Measurements from ENCODE around the gene RNF125. TPM values are rescaled to one million over a fixed set of nuclear protein-coding genes. Genes with fewer than 3 reads are reported as not detected.
A peak's percentile ranks its signal among the peaks of the same experiment; 100 is the strongest.

RNF125 gene
- total and polyA plus RNA-seq, 9 of the 15 experiments (the other 6 are each of a cell fraction or from before 2014, with no cell fraction given): 0.01 to 0.29 (median 0.07) TPM; not detected in 1

DNA sequence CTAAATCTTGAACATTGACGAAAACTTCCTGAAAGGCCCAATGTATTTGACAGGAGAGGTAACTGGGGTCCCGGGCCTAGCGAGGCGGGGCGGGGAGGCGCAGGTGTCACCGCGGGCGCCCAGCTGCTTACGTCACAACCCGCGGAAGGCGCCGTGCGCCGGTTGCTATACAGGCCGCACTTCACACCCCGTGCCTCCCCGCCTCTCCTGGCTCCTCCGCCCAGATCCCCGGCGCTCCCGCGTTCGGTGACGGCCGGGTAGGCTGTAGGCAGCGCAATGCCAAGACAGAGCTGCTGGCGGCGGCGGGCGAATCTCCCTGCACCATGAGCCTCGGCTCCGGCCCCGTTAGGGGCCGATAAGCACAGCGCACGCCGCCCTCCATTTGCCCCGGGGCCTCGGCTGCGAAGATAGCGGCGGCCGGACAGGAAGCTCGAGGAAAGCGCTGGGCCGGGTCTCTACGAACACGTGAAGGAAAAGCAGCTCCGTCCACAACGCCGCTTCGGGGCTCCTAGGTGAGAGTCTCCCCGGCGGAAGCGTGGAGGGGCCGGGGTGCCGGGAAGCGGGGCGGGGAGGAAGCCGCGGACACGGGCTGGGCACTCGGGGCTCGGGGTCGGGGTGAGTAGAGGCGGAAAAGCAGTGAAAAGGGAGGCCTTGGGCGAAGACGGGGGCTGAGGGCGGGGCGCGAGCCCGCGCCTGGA lies 73.2 kb downstream of the RNF125 start, which contains the start of gene RNF138 (continued):
- TF ChIP-seq, protein P1, sequence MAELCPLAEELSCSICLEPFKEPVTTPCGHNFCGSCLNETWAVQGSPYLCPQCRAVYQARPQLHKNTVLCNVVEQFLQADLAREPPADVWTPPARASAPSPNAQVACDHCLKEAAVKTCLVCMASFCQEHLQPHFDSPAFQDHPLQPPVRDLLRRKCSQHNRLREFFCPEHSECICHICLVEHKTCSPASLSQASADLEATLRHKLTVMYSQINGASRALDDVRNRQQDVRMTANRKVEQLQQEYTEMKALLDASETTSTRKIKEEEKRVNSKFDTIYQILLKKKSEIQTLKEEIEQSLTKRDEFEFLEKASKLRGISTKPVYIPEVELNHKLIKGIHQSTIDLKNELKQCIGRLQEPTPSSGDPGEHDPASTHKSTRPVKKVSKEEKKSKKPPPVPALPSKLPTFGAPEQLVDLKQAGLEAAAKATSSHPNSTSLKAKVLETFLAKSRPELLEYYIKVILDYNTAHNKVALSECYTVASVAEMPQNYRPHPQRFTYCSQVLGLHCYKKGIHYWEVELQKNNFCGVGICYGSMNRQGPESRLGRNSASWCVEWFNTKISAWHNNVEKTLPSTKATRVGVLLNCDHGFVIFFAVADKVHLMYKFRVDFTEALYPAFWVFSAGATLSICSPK (IDR thresholded peaks at IDR 0.05; ENCODE audit: borderline replicate concordance): no peak
- TF ChIP-seq, protein P2, sequence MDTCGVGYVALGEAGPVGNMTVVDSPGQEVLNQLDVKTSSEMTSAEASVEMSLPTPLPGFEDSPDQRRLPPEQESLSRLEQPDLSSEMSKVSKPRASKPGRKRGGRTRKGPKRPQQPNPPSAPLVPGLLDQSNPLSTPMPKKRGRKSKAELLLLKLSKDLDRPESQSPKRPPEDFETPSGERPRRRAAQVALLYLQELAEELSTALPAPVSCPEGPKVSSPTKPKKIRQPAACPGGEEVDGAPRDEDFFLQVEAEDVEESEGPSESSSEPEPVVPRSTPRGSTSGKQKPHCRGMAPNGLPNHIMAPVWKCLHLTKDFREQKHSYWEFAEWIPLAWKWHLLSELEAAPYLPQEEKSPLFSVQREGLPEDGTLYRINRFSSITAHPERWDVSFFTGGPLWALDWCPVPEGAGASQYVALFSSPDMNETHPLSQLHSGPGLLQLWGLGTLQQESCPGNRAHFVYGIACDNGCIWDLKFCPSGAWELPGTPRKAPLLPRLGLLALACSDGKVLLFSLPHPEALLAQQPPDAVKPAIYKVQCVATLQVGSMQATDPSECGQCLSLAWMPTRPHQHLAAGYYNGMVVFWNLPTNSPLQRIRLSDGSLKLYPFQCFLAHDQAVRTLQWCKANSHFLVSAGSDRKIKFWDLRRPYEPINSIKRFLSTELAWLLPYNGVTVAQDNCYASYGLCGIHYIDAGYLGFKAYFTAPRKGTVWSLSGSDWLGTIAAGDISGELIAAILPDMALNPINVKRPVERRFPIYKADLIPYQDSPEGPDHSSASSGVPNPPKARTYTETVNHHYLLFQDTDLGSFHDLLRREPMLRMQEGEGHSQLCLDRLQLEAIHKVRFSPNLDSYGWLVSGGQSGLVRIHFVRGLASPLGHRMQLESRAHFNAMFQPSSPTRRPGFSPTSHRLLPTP (IDR thresholded peaks at IDR 0.05; ENCODE audit: borderline replicate concordance, extremely low read depth, insufficient read length): no peak
- TF ChIP-seq NCOA4 (IDR thresholded peaks at IDR 0.05; ENCODE audit: partially characterized antibody) (no peak), SMARCB1 (IDR thresholded peaks at IDR 0.05; ENCODE audit: insufficient read length, low read depth) (no peak), CHD2 (IDR thresholded peaks at IDR 0.05; ENCODE audit: low read depth, low read length) (no peak), TCFL5 (CRISPR knock-in tag; conservative IDR thresholded peaks at IDR 0.05) (no peak), SREBF2 (CRISPR knock-in tag; IDR thresholded peaks at IDR 0.05) (peak; percentile 92; the same call in 1 of the 2 replicates), SRSF3 (IDR thresholded peaks at IDR 0.05; ENCODE audit: insufficient read depth, low read length) (0 out of 2 replicates have a peak, but pooled peaks have one; percentile 77), TAF15 (IDR thresholded peaks at IDR 0.05; ENCODE audit: low read depth, low read length) (no peak), VEZF1 (CRISPR knock-in tag; IDR thresholded peaks at IDR 0.05) (peak; percentile 92), SFPQ (IDR thresholded peaks at IDR 0.05; ENCODE audit: low read depth, low read length) (no peak), XRCC3 (IDR thresholded peaks at IDR 0.05) (no peak), EP300 (IDR thresholded peaks at IDR 0.05; ENCODE audit: low read length) (0 out of 2 replicates have a peak, but pooled peaks have one; percentile 3)
- TF ChIP-seq, protein P3, sequence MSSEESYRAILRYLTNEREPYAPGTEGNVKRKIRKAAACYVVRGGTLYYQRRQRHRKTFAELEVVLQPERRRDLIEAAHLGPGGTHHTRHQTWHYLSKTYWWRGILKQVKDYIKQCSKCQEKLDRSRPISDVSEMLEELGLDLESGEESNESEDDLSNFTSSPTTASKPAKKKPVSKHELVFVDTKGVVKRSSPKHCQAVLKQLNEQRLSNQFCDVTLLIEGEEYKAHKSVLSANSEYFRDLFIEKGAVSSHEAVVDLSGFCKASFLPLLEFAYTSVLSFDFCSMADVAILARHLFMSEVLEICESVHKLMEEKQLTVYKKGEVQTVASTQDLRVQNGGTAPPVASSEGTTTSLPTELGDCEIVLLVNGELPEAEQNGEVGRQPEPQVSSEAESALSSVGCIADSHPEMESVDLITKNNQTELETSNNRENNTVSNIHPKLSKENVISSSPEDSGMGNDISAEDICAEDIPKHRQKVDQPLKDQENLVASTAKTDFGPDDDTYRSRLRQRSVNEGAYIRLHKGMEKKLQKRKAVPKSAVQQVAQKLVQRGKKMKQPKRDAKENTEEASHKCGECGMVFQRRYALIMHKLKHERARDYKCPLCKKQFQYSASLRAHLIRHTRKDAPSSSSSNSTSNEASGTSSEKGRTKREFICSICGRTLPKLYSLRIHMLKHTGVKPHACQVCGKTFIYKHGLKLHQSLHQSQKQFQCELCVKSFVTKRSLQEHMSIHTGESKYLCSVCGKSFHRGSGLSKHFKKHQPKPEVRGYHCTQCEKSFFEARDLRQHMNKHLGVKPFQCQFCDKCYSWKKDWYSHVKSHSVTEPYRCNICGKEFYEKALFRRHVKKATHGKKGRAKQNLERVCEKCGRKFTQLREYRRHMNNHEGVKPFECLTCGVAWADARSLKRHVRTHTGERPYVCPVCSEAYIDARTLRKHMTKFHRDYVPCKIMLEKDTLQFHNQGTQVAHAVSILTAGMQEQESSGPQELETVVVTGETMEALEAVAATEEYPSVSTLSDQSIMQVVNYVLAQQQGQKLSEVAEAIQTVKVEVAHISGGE (CRISPR knock-in tag; IDR thresholded peaks at IDR 0.05): peak in 1 of 3 experiments; percentile 54; a peak in 2 of 6 replicates
